Esophagus squamous epithelium (tissue), 4 donors: Measurements from ENCODE around the gene CACNB4.

Experiments used
- CTCF ChIP-seq, 6 experiments: fragments of 450-650 bp in 4 of 6; fragments of 200-600 bp in 2 of 6; sonication (generic) in 2 of 6; IDR thresholded peaks; one replicate each; pipeline ENCODE4 v1.5.1; 2016 to 2019; ENCODE audit warnings: antibody characterized with exemption in 6 of 6, mild to moderate bottlenecking in 4 of 6, moderate library complexity in 4 of 6
- POLR2A ChIP-seq, 4 donors: fragments of 450-650 bp; IDR thresholded peaks; one replicate each; pipeline ENCODE4 v1.6.1; 2017; ENCODE audit warnings: antibody characterized with exemption in 4 of 4, mild to moderate bottlenecking in 4 of 4, moderate library complexity in 3 of 4

GRCh38 chr2:151824886-151825285 lies 274.0 kb downstream of the CACNB4 start:
- TF ChIP-seq CTCF (IDR thresholded peaks at IDR 0.05) (no peak), POLR2A (IDR thresholded peaks at IDR 0.05) (no peak)
